Measurements from ENCODE around the gene BBS7.

DNA sequence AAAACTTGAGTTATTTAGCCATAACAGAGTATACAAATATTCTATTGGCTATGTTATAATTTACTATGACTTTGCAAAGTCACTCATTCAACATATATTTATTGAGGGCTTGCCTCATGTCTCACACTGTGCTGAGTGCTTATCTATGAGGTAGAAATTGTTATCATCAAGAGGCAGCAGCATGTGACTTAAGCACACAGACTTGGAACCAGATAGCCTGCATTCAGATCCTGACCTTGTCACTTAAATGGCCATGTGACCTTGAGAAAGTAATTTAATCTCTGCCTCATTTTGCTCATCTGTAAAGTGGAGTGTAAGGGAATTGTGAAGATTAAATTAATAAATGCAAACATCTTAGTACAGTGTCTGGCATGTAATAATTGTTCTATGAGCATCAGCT, 79.3 kb downstream of the BBS7 start:
- TF ChIP-seq, protein P1, sequence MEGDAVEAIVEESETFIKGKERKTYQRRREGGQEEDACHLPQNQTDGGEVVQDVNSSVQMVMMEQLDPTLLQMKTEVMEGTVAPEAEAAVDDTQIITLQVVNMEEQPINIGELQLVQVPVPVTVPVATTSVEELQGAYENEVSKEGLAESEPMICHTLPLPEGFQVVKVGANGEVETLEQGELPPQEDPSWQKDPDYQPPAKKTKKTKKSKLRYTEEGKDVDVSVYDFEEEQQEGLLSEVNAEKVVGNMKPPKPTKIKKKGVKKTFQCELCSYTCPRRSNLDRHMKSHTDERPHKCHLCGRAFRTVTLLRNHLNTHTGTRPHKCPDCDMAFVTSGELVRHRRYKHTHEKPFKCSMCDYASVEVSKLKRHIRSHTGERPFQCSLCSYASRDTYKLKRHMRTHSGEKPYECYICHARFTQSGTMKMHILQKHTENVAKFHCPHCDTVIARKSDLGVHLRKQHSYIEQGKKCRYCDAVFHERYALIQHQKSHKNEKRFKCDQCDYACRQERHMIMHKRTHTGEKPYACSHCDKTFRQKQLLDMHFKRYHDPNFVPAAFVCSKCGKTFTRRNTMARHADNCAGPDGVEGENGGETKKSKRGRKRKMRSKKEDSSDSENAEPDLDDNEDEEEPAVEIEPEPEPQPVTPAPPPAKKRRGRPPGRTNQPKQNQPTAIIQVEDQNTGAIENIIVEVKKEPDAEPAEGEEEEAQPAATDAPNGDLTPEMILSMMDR (IDR thresholded peaks at IDR 0.05 in 2 of 3, conservative IDR thresholded peaks at IDR 0.05 in 1 of 3; ENCODE audit: control insufficient read depth in 2 of 3, extremely low read depth in 1 of 3, insufficient read depth in 1 of 3, low read depth in 3 of 3, low read length in 3 of 3), result no peak
- TF ChIP-seq CHD1 (IDR thresholded peaks at IDR 0.05; ENCODE audit: low read depth, low read length), result no peak
